ENCODE measurements around the gene UQCR10.

The UQCR10 gene

DNA sequence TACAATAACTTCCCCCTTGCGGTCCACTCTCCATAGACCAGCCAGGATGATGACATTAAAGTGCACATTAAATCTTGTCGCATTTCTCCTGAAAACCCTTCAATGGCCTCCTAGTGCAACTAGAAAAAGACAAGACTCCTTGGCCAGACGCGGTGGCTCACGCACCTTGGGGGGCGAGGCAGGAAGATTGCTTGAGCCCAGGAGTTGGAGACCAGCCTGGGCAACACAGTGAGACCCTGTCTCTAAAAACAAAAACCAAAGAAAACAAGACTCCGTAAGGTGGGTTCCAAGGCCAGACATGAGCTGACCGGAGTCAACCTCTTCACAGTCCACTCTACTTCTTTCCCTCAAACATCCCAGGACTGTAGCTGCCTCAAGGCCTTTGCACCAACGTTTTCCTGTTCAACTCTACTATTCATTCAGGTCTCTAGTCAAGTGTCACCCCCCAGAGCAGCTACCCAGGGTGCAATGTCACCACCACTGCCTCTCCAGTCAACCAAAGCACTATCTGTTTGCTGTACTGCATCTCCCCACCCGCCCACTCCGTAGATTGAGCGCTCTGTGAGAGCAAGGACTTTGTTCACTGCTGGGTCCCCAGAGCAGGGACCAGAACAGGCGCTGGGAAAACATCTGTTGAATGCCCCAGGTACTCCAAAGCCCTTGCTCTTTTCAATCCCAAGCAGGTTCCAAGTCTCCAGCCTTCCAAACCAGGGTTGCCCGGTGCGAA, 1.1 kb upstream of the UQCR10 start:
- DNase-seq, result no peak

- DNase-seq, result peak; percentile 87
Observed at GRCh38 chr22:29766632-29767170, 468 bp upstream of the UQCR10 start, which contains the start of gene ZMAT5. ZMAT5 (minus strand) TSS chr22:29767007; CDS start chr22:29748544, 18,463 bp downstream.

- DNase-seq, result no peak
Observed at GRCh38 chr22:29768052-29768693, 1.0 kb downstream of the UQCR10 start.

DNA sequence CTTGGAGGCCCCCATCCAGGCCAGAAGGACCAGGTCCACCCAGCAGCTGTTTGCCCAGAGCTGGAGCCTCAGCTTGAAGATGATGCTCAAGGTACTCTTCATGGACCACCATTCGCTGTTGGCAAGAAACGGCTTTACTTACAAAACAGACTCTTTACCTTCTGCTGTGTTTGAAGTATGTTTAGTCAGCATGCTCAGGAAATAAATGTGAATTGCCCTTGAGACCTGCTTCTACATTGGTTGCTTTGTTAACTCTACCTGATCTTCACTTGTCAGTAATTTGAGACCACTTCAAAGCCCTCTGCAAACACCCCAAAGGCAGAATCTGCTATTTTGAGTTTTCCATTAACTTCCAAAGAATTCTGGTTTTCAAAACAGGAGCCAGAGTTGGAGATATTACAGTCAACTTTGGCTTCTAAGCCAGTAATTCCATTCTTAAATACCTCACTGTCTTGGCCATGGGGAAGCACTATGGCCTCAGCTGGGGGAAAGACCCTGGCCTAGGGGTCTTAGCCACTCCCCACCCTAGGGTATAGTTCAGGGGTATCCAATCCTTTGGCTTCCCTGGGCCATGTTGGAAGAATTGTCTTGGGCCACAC, 2.7 kb downstream of the UQCR10 start:
- DNase-seq, result no peak

GRCh38 chr22:29772170-29772641, 5.0 kb downstream of the UQCR10 start:
- DNase-seq, result no peak

DNA sequence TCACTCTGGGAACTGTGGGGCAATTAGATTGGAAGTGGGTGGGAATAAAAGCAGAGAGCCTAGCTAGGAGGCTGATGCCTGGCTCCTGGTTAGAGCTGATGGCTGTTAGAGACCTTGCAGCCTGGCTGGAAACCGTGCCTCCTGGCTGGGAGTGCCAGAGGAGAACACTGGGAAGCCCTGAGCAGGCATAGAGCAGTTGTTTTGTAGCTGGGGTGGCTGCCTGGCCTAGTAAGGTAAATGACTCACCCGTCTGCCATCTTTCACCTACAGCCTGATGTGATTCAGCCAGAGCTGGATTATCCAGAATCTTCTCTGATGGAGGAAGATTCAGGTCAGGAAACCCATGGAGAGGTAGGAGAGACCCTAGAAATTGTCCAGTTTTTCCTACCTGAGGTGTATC, 6.1 kb downstream of the UQCR10 start:
- no peak for DNase-seq

GRCh38 chr22:29780220-29780619, 13.1 kb downstream of the UQCR10 start:
- no peak for DNase-seq

GRCh38 chr22:29780748-29781676, 13.8 kb downstream of the UQCR10 start:
- no peak for DNase-seq

DNA sequence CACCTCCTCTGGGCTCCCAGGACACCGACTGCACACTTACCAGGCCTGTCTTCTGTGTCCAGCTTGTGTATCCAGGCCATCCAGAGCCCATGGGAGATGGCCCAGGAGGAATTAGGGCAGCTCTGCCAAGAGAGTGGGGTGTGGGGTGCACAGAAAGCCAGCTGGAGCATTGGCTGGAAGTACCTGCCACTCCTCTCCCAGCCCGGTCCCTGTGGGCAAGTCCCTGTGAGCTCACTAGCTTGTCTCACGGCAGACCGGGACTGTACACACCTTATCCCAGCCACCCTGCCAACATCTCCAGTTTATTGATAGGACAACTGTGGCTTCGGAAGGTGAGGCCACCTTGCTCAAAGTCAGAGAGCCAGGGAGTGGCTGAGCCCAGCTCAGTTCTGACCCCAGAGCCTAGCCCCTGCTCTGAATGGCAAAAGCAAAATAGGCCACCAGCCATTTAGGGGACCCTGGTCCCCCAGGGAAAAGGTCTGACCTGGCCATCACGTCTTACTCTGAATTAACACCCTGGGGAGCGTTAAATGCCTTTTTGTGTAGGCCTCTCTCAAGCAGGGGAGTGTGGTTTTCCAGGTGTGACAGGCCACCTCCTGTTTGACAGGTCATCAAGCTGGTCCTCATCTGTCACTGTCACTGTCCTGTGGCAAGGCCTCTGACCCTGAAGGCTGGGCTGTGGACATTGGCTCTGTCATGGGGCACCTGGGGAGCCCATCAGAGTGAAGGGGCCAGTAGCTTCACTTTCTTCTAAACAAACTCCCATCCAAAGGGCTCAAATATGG, 15.1 kb downstream of the UQCR10 start:
- DNase-seq, result no peak

DNA sequence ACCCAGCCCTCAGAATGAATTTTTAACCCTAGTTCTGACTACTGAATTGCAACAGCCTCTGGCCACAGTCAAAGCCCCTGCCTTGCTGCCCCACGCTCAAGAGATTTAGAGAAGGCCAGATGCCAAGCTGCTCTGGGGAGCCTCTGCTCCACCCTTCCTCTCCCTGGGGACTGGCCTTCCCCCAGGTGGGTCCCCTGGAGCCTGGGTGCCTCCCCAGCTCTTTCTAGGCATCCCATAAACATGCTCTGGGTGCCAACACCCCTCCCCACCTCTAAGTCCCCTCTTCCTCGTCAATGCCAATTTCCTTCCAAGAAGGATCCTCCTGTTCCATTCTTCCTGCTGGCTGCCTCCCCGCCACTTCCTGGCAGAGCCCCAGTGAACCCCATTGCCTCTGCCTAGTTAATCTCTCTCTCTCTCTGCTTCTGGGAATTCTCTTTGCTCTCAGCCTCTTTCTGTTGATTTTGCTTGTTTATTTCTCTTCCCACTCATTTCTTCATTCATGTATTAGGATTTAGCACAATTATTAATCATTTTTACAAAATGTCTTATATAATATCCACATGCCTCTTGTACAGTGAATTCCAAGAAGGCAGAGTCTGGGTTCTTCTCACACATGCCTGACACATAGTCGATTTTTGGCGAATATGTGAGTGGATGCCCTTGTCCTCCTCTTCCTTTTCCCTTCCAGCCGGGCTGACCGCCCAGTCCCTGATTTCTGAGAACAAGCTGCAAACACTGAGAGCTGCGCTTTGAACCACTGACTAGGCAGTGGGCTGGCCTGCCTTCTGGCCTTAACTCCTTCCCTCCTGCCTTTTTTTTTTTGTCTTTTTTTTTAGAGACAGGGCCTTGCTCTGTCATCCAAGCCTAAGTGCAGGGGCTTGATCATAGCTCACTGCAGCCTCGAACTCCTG, 17.5 kb downstream of the UQCR10 start:
- DNase-seq, result no peak

DNA sequence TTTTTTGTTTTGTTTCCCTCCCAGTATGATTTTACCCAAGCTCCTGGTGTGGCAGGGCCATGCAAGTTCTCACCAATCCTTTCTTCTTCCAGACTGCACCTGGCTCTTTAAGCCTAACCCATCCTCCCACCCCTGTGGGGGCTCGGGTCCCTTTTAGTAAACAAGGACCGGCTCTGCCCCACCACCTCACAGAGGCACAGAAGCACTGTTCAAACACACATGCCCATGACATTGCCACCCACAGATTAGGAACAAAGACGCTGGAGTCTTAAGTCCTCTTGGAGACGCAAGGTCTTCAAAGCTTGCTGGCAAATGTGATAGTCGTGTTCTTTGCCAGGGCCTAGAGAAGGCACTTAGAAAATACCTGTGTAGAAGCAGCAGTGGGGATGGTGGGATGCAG, 18.9 kb downstream of the UQCR10 start:
- DNase-seq, result no peak

- no peak for DNase-seq
Observed at GRCh38 chr22:29787371-29787980, 20.3 kb downstream of the UQCR10 start.

DNA sequence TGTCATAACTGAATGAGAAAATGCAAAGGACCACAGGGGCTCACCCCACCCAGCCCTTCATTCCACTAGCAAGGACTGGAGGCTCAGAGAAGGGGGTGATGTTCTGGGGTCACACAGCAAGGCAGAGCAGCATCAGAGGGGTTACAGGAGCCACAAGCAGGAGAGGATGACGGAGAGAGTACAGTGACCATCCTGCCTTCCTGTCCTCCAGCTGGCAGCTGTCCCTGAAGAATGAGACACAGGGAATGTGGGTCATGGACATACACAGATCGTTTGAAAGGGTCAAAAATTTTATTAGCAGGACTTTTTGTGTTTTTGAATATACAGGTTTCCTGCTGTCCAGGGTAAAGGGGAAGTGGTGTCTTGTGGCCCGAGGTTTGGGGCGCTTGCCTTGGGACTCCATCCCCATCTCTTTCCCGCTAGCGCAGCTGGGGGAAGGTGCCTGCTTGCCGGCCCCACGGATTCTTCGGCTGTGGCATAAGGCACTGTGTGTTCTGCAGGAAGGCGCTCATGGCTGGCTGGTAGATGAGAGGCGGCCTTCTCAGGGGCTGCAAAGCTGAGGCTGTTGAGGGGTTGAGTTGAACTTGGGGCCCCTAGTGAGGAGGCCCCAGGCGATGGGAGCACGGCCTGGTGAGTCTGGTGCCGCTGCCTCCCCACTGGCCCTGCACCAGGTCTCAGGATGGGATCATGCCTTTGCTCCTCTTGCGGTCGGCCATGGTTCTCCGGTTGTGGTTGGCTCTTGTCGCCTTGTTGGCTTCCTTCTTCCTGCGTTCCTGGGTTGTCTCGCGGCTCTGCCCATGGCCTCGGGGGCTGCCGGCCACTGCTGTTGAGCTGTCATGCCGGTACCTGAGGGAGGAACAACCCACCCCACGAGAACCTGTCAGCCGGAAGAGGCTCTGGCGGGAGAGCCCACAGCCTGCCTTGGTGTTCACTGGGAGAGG, 21.4 kb downstream of the UQCR10 start:
- no peak for DNase-seq

DNA sequence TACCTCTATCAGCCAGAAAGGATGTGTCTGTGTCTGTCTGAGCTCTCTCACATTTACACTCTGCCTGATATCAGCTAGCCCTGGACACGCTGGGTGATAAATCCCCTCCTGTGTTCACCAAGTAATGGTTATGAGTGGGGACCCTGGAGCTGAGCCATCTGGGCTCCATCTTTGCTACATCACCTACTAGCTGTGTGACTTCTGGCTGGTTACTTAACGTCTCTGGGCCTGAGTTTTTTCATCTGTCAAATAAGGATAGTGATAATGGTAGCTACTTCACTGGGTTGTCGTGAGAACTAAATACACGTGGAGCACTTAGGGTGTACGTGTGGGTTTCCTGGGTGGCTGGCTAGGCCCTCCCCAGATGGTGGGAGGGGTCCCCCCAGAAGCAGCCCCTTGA, 22.9 kb downstream of the UQCR10 start:
- DNase-seq, result no peak

DNA sequence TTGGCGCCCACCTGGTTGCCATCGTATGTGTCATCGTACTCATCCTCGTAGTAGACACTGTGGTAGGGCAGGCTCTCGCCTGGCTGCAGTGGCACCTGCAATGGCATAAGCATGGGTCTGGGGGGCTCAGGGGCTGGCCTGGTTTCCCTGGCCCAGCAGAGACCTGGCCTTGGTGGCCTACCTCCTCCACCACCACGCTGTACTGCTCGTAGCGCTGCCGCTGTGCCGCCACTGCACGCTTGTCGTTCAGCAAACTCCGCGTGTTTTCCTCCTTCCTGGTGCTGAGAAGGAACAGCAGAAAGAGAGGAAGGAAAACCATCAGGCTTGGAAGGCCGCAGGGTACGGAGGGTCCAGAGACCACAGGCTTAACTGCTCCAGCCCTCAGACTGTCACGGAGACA, 26.2 kb downstream of the UQCR10 start:
- DNase-seq, result no peak

- DNase-seq, result no peak
Observed at GRCh38 chr22:29795663-29796062, 28.5 kb downstream of the UQCR10 start.

DNA sequence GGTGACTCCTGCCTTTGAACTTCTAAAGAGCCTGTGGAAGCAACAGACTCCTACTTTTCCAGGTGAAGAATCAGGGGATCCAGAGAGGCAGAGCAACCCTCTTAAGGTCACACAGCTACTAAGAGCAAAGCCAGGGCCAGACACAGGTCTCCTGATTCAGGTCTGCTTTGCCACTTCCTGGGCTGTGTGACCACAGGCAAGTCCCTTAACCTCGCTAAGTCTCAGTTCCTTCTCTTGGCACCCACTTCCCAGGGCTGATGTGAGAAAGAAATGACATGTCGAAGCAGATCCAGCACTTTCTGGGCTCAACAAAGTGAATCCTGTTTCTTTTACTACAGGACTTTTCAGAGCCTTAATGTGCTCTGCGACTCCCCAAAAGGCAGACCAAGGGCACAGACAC, 30.2 kb downstream of the UQCR10 start:
- no peak for DNase-seq

DNA sequence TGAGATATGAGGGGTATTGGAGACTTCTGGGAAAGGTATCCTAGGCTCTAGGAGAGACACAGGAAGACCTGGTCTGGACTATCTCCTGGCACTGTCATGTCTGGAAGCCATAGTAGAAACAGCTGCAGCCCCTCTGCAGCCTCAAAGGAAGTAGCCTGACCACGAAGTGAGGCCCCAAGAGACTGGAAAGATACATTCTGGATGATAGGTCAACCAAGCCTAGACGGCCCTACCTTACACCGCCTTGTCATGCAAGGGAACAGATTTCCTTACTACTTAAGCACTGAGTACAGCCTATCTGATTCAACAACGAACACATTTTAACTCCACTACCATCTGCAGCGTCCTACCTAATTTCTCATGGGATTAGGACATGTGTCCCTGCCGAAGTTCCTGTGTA, 31.1 kb downstream of the UQCR10 start:
- no peak for DNase-seq

GRCh38 chr22:29798801-29799200, 31.6 kb downstream of the UQCR10 start:
- no peak for DNase-seq
